ENCODE data around the gene FRRS1. TPM values are rescaled to one million over a fixed set of nuclear protein-coding genes. Genes with fewer than 3 reads are reported as not detected.

Gene FRRS1
- total and polyA plus RNA-seq, 8 donors, result 8.0 to 15.1 (median 12.4) TPM

DNA sequence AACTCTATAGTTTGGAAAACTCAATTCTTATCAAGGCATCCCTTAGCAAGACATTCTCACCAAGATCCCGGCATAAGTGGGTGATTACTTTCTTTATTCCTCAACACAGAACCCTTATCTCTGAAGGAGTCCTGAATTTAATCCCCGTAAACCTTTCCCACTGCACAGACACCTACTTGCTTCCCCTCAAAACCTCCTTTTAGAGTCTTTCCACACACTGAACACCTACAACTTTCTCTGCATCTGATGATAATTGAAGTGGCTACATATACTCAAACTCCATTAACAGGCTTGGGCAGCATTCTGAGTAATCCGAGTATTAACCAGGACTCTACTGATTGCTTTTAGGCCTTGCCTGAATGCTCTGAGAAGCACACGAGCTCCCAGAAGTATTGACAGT, 97.1 kb downstream of the FRRS1 start:
- Histone ChIP-seq H3K9me3 (no peaks in the 10 kb centered on the region), H3K36me3 (peaks cover 0 to 7% of the 10 kb centered on the region in 2 donors), H3K4me1 (peaks cover 0 to 5% of the 10 kb centered on the region in 2 donors), H3K4me3 (no peak overlapping the region), H3K27me3 (no peaks in the 10 kb centered on the region), H3K27ac (no peak overlapping the region)
- ATAC-seq (no peak), DNase-seq (no peak)
- intact Hi-C loops (cut with DNase I), result no loop called here
- no peak for TF ChIP-seq CTCF (IDR thresholded peaks at IDR 0.05)

DNA sequence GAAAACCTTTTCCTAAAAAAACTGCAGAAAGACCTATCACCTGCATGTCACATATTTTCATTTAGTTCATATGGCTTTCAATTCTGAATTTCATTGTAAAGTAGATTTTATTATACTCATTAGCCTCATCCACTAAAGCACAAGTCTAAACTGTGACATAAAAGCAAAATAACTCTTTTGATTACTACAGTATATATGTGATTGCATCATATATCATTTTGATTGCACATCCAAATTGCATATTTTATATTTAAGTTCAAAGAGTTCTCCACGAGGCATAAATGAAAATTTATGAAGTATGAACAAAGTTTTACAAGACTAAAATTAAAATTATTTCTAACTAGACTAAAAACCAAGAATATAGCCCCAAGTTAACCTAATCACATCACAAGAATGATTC, 101.2 kb downstream of the FRRS1 start:
- DNase-seq (no peak), ATAC-seq (no peak)
- Histone ChIP-seq H3K36me3 (peaks cover 0 to 7% of the 10 kb centered on the region in 2 donors), H3K9me3 (no peaks in the 10 kb centered on the region), H3K27me3 (no peaks in the 10 kb centered on the region), H3K27ac (no peak overlapping the region), H3K4me3 (no peak overlapping the region), H3K4me1 (peaks cover 0 to 12% of the 10 kb centered on the region in 2 donors)
- TF ChIP-seq CTCF (IDR thresholded peaks at IDR 0.05), result no peak
- intact Hi-C loops (cut with DNase I), result no loop called here

GRCh38 chr1:99663501-99663900, 102.9 kb downstream of the FRRS1 start:
- H3K27ac ChIP-seq, result peak overlapping the region in 1 of 2 donors; percentile 24
- intact Hi-C loops (cut with DNase I), result no loop called here
- DNase-seq, result no peak
- peaks cover 0 to 6% of the 10 kb centered on the region in 2 donors for H3K36me3 ChIP-seq
- no peaks in the 10 kb centered on the region for H3K27me3 ChIP-seq
- no peak for TF ChIP-seq CTCF (IDR thresholded peaks at IDR 0.05)
- no peak overlapping the region for H3K4me3 ChIP-seq
- no peak for ATAC-seq
- peaks cover 2 to 12% of the 10 kb centered on the region in 2 donors for H3K4me1 ChIP-seq
- H3K9me3 ChIP-seq, result no peaks in the 10 kb centered on the region

- intact Hi-C loops (cut with DNase I), result no loop called here
- peak in 2 of 4 donors; percentile 32 to 60 for DNase-seq
- H3K36me3 ChIP-seq, result no peaks in the 10 kb centered on the region
- no peak overlapping the region for H3K4me3 ChIP-seq
- no peak for TF ChIP-seq CTCF (IDR thresholded peaks at IDR 0.05)
- peaks cover 2 to 12% of the 10 kb centered on the region in 2 donors for H3K4me1 ChIP-seq
- no peaks in the 10 kb centered on the region for H3K9me3 ChIP-seq
- no peaks in the 10 kb centered on the region for H3K27me3 ChIP-seq
- ATAC-seq, result peak; percentile 71
- peak overlapping the region; percentile 22 to 39 for H3K27ac ChIP-seq
Observed at GRCh38 chr1:99662539-99663080, 103.8 kb downstream of the FRRS1 start.

- DNase-seq (no peak), ATAC-seq (no peak)
- H3K27ac ChIP-seq, result peak overlapping the region; percentile 22 to 39
- no peaks in the 10 kb centered on the region for H3K36me3 ChIP-seq
- H3K27me3 ChIP-seq, result no peaks in the 10 kb centered on the region
- H3K4me3 ChIP-seq, result no peak overlapping the region
- intact Hi-C loops (cut with DNase I), result no loop called here
- peaks cover 2 to 12% of the 10 kb centered on the region in 2 donors for H3K4me1 ChIP-seq
- H3K9me3 ChIP-seq, result no peaks in the 10 kb centered on the region
- no peak for TF ChIP-seq CTCF (IDR thresholded peaks at IDR 0.05)
Observed at GRCh38 chr1:99661780-99662179, 104.7 kb downstream of the FRRS1 start.

All from left lung (tissue), 10 donors.